ENCODE measurements around the gene RAB34.

DNA sequence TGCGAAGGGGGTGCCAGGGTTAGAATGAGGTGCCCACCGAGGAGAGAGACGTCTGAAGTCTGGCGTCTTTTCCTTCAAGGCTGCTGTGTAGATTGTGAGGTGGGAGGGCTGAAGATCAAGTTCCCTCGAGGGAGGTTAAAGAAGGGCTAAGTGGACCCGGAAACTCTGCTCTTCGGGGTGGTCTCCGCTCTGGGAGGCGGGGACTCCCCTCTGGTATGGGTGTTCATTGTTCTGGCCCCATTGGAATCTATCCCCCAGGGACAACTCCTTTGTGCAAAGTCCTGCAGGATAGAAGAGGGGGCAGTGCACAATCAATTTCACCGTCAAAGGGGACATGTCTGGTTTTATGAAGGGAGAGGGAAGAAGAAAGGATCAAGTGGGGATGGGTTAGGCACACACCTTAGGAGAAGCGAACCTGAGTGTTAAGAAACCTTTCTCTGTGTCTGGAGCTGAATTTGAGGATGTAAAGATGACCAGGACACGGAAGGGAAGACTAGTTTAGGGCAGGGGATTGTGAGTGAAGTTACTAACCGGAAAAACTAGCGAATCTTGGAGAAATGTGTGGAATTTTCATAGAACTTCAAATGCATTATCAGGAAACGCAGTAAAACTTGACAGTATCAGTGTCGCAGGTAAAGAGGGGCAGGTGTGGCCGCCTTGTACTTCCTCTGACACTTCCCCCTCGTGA, 809 bp upstream of the RAB34 start:
- TF ChIP-seq, protein P1, sequence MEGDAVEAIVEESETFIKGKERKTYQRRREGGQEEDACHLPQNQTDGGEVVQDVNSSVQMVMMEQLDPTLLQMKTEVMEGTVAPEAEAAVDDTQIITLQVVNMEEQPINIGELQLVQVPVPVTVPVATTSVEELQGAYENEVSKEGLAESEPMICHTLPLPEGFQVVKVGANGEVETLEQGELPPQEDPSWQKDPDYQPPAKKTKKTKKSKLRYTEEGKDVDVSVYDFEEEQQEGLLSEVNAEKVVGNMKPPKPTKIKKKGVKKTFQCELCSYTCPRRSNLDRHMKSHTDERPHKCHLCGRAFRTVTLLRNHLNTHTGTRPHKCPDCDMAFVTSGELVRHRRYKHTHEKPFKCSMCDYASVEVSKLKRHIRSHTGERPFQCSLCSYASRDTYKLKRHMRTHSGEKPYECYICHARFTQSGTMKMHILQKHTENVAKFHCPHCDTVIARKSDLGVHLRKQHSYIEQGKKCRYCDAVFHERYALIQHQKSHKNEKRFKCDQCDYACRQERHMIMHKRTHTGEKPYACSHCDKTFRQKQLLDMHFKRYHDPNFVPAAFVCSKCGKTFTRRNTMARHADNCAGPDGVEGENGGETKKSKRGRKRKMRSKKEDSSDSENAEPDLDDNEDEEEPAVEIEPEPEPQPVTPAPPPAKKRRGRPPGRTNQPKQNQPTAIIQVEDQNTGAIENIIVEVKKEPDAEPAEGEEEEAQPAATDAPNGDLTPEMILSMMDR (IDR thresholded peaks at IDR 0.05), result no peak
- TF ChIP-seq, protein P2, sequence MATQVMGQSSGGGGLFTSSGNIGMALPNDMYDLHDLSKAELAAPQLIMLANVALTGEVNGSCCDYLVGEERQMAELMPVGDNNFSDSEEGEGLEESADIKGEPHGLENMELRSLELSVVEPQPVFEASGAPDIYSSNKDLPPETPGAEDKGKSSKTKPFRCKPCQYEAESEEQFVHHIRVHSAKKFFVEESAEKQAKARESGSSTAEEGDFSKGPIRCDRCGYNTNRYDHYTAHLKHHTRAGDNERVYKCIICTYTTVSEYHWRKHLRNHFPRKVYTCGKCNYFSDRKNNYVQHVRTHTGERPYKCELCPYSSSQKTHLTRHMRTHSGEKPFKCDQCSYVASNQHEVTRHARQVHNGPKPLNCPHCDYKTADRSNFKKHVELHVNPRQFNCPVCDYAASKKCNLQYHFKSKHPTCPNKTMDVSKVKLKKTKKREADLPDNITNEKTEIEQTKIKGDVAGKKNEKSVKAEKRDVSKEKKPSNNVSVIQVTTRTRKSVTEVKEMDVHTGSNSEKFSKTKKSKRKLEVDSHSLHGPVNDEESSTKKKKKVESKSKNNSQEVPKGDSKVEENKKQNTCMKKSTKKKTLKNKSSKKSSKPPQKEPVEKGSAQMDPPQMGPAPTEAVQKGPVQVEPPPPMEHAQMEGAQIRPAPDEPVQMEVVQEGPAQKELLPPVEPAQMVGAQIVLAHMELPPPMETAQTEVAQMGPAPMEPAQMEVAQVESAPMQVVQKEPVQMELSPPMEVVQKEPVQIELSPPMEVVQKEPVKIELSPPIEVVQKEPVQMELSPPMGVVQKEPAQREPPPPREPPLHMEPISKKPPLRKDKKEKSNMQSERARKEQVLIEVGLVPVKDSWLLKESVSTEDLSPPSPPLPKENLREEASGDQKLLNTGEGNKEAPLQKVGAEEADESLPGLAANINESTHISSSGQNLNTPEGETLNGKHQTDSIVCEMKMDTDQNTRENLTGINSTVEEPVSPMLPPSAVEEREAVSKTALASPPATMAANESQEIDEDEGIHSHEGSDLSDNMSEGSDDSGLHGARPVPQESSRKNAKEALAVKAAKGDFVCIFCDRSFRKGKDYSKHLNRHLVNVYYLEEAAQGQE (IDR thresholded peaks at IDR 0.05; ENCODE audit: insufficient read depth in 1 of 2, low read depth in 2 of 2, low read length in 1 of 2), result no peak
- TF ChIP-seq POLR2AphosphoS5 (IDR thresholded peaks at IDR 0.05; ENCODE audit: low read depth, low read length), result no peak; the same call in 1 of the 2 replicates
